HEK293 (cell line): ENCODE measurements around the gene HS3ST6.

ENCODE experiments used
- KLF7 ChIP-seq: fragments of 450-650 bp; formaldehyde crosslinking; IDR thresholded peaks from 2 replicates; pipeline ENCODE4 v1.5.1; 2016; ENCODE audit warnings: missing biosample characterization, missing genetic modification characterization, borderline replicate concordance
- PATZ1 ChIP-seq: fragments of 450-650 bp; formaldehyde crosslinking; IDR thresholded peaks from 2 replicates; pipeline ENCODE4 v1.5.1; 2016; ENCODE audit warnings: missing biosample characterization, missing genetic modification characterization
- PRDM1 ChIP-seq: fragments of 450-650 bp; formaldehyde crosslinking; IDR thresholded peaks from 2 replicates; pipeline ENCODE4; 2016; ENCODE audit warnings: missing biosample characterization, missing genetic modification characterization
- PRDM6 ChIP-seq: fragments of 450-650 bp; formaldehyde crosslinking; IDR thresholded peaks from 2 replicates; pipeline ENCODE4 v1.5.1; 2017; ENCODE audit warnings: missing biosample characterization, missing genetic modification characterization
- REST ChIP-seq: fragments of 450-650 bp; formaldehyde crosslinking; IDR thresholded peaks from 2 replicates; pipeline ENCODE4 v1.5.1; 2016; ENCODE audit warnings: missing biosample characterization, missing genetic modification characterization
- SCRT1 ChIP-seq: fragments of 450-650 bp; formaldehyde crosslinking; IDR thresholded peaks from 2 replicates; pipeline ENCODE4 v1.5.1; 2016; ENCODE audit warnings: missing biosample characterization, missing genetic modification characterization, borderline replicate concordance
- WT1 ChIP-seq: fragments of 450-650 bp; formaldehyde crosslinking; IDR thresholded peaks from 2 replicates; pipeline ENCODE4 v1.5.1; 2016; ENCODE audit warnings: missing biosample characterization, missing genetic modification characterization
- ZFP3 ChIP-seq: fragments of 450-650 bp; formaldehyde crosslinking; IDR thresholded peaks from 2 replicates; pipeline ENCODE4 v1.5.1; 2016; ENCODE audit warnings: low read depth, missing biosample characterization, missing genetic modification characterization
- ZFP69B ChIP-seq: fragments of 450-650 bp; formaldehyde crosslinking; IDR thresholded peaks from 2 replicates; pipeline ENCODE4 v1.5.1; 2016; ENCODE audit warnings: missing biosample characterization, missing genetic modification characterization
- ZIC2 ChIP-seq: fragments of 450-650 bp; formaldehyde crosslinking; IDR thresholded peaks from 2 replicates; pipeline ENCODE4 v1.5.1; 2016; ENCODE audit warnings: missing biosample characterization, missing genetic modification characterization
- ZNF132 ChIP-seq: fragments of 450-650 bp; formaldehyde crosslinking; IDR thresholded peaks from 2 replicates; pipeline ENCODE4 v1.5.1; 2017; ENCODE audit warnings: missing biosample characterization, missing genetic modification characterization, borderline replicate concordance
- ZNF16 ChIP-seq: fragments of 450-650 bp; formaldehyde crosslinking; IDR thresholded peaks from 2 replicates; pipeline ENCODE4 v1.5.1; 2016; ENCODE audit warnings: low read depth, missing biosample characterization, missing genetic modification characterization
- ZNF174 ChIP-seq: fragments of 450-650 bp; formaldehyde crosslinking; IDR thresholded peaks from 2 replicates; pipeline ENCODE4 v1.5.0; 2017; ENCODE audit warnings: missing biosample characterization, mild to moderate bottlenecking, missing genetic modification characterization
- ZNF2 ChIP-seq: fragments of 450-650 bp; formaldehyde crosslinking; IDR thresholded peaks from 2 replicates; pipeline ENCODE4 v1.5.1; 2016; ENCODE audit warnings: missing biosample characterization, missing genetic modification characterization
- ZNF26 ChIP-seq: fragments of 450-650 bp; formaldehyde crosslinking; IDR thresholded peaks from 2 replicates; pipeline ENCODE4 v1.5.1; 2016; ENCODE audit warnings: missing biosample characterization, missing genetic modification characterization
- ZNF266 ChIP-seq: fragments of 450-650 bp; formaldehyde crosslinking; IDR thresholded peaks from 2 replicates; pipeline ENCODE4 v1.5.1; 2016; ENCODE audit warnings: missing biosample characterization, missing genetic modification characterization, low read depth
- ZNF280C ChIP-seq: fragments of 450-650 bp; formaldehyde crosslinking; IDR thresholded peaks from 2 replicates; pipeline ENCODE4 v1.5.1; 2016; ENCODE audit warnings: missing biosample characterization, missing genetic modification characterization
- ZNF335 ChIP-seq: fragments of 450-650 bp; formaldehyde crosslinking; conservative IDR thresholded peaks from 2 replicates; pipeline ENCODE4 v1.5.1; 2016; ENCODE audit warnings: missing biosample characterization, missing genetic modification characterization
- ZNF37A ChIP-seq: fragments of 450-650 bp; IDR thresholded peaks from 2 replicates; pipeline ENCODE4 v1.5.1; 2018; ENCODE audit warnings: missing biosample characterization, missing genetic modification characterization
- ZNF449 ChIP-seq: fragments of 450-650 bp; formaldehyde crosslinking; IDR thresholded peaks from 2 replicates; pipeline ENCODE4 v1.5.1; 2017; ENCODE audit warnings: missing biosample characterization, mild to moderate bottlenecking, missing genetic modification characterization, moderate library complexity
- ZNF510 ChIP-seq: fragments of 450-650 bp; formaldehyde crosslinking; IDR thresholded peaks from 2 replicates; pipeline ENCODE4 v1.5.1; 2018; ENCODE audit warnings: mild to moderate bottlenecking, missing genetic modification characterization, missing biosample characterization; ENCODE audit not compliant: insufficient replicate concordance
- ZNF530 ChIP-seq: fragments of 450-650 bp; formaldehyde crosslinking; IDR thresholded peaks from 2 replicates; pipeline ENCODE4 v1.5.1; 2016; ENCODE audit warnings: low read depth, missing biosample characterization, missing genetic modification characterization
- ZNF558 ChIP-seq: fragments of 450-650 bp; formaldehyde crosslinking; IDR thresholded peaks from 2 replicates; pipeline ENCODE4 v1.5.1; 2016; ENCODE audit warnings: missing biosample characterization, missing genetic modification characterization
- ZNF561 ChIP-seq: fragments of 450-650 bp; IDR thresholded peaks from 2 replicates; pipeline ENCODE4 v1.5.1; 2018; ENCODE audit warnings: missing biosample characterization, missing genetic modification characterization, borderline replicate concordance
- ZNF596 ChIP-seq: fragments of 450-650 bp; IDR thresholded peaks from 2 replicates; pipeline ENCODE4 v1.5.0; 2018; ENCODE audit warnings: missing biosample characterization, mild to moderate bottlenecking, missing genetic modification characterization, moderate library complexity
- ZSCAN4 ChIP-seq: fragments of 450-650 bp; formaldehyde crosslinking; IDR thresholded peaks from 2 replicates; pipeline ENCODE4 v1.5.1; 2017; ENCODE audit warnings: missing biosample characterization, missing genetic modification characterization

HS3ST6 gene

GRCh38 chr16:1961651-1962067 is 43.4 kb upstream of the HS3ST6 start (continued):
- TF ChIP-seq REST (tag by site-specific recombination) (no peak), WT1 (tag by site-specific recombination) (no peak), PATZ1 (tag by site-specific recombination) (peak; percentile 91), ZFP3 (tag by site-specific recombination) (no peak), ZSCAN4 (tag by site-specific recombination) (no peak), ZNF132 (no peak), ZFP69B (tag by site-specific recombination) (no peak), PRDM1 (no peak), SCRT1 (tag by site-specific recombination) (no peak), ZNF558 (no peak), KLF7 (tag by site-specific recombination) (no peak), ZNF2 (tag by site-specific recombination) (0 out of 2 replicates have a peak, but pooled peaks have one; percentile 10), ZNF530 (tag by site-specific recombination) (no peak), ZIC2 (tag by site-specific recombination) (peak; percentile 87), ZNF26 (tag by site-specific recombination) (no peak), ZNF16 (tag by site-specific recombination) (no peak), PRDM6 (tag by site-specific recombination) (no peak), ZNF266 (no peak), ZNF174 (tag by site-specific recombination) (no peak), ZNF280C (tag by site-specific recombination) (no peak), ZNF510 (tag by site-specific recombination) (no peak), ZNF561 (tag by site-specific recombination) (peak; percentile 39; the same call in 1 of the 2 replicates), ZNF37A (tag by site-specific recombination) (no peak), ZNF335 (tag by site-specific recombination) (peak; percentile 34), ZNF596 (tag by site-specific recombination) (no peak), ZNF449 (tag by site-specific recombination) (no peak)
